Right ventricle myocardium inferior (tissue), 1 donor: Measurements from ENCODE around the gene PLOD1. TPM values are rescaled to one million over a fixed set of nuclear protein-coding genes. Genes with fewer than 3 reads are reported as not detected.
A peak's percentile ranks its signal among the peaks of the same experiment; 100 is the strongest.
"Not testable (repeated sequence)": the region's sequence is repeated elsewhere in the genome, so short reads cannot be mapped to it uniquely, and the experiment has no call there.

ENCODE experiments used
- ATAC-seq: fragments of 200-7000 bp; cut with Tn5 transposase; one replicate; pipeline ENCODE4 v1.9.1; 2020; ENCODE audit warnings: mild to moderate bottlenecking, moderate library complexity
- DNase-seq: peaks from one replicate; pipeline ENCODE4 v3.0.0; 2021; ENCODE audit errors: missing footprints
- intact Hi-C: fragments of 100-400 bp; cut with DNase I; formaldehyde crosslinking; loops from one replicate; pipeline ENCODE4 v1.11.0; 2022
- long read RNA-seq: library from polyadenylated mRNA; unstranded; transcript quantifications from one replicate; pipeline ENCODE4 v2.0.0, GENCODE V29; 2021
- total RNA-seq: library from RNA; stranded (reverse); fragmentation: NEBNext Ultra II Directional; extraction: Animal tissue kit (Norgen Biotek cat#: 25700); gene quantifications from one replicate; pipeline ENCODE4 v1.2.1, GENCODE V29; 2021
- donor health status: DM: no; HTN: yes; CAD: no; lungs with severe emphysema.

Gene PLOD1
- 70.4 TPM for total RNA-seq
- long read RNA-seq, transcript PLOD1-201 (19 exons, 2,940 nt): major isoform, 51 of 71 reads
- long read RNA-seq, partial matches to known transcripts: 15 of 71 reads
- long read RNA-seq, other reads (novel, unspliced or antisense): 4 of 71 reads

GRCh38 chr1:11934302-11935056, at the start of gene PLOD1:
TSS of gene PLOD1 (plus strand) at chr1:11934717. CDS start at chr1:11934780, 63 bp downstream.
- ATAC-seq: peak; percentile 91
- intact Hi-C loops: loop anchor here (2.0 kb wide), 1 partner anchor 44 kb away; no protein-coding TSS in a partner anchor
- DNase-seq: peak; percentile 94

- intact Hi-C loops: no loop called here
- ATAC-seq: no peak
- DNase-seq: no peak
These were observed 48.6 kb upstream of the PLOD1 start for GRCh38 chr1:11885916-11886315.

GRCh38 chr1:11886986-11887665, 47.4 kb upstream of the PLOD1 start:
- ATAC-seq (peak; percentile 78), DNase-seq (peak; percentile 82)
- intact Hi-C loops: no loop called here

- no peak for ATAC-seq
- intact Hi-C loops: no loop called here
These were observed 46.9 kb upstream of the PLOD1 start for GRCh38 chr1:11887666-11888007.

GRCh38 chr1:11888206-11888876, 46.2 kb upstream of the PLOD1 start:
- intact Hi-C loops: no loop called here
- no peak for ATAC-seq
- DNase-seq: no peak

More at GRCh38 chr1:11887666-11888007, 46.9 kb upstream of the PLOD1 start:
- DNase-seq: no peak

- intact Hi-C loops: no loop called here
- no peak for DNase-seq
- no peak for ATAC-seq
These were observed 45.7 kb upstream of the PLOD1 start for GRCh38 chr1:11888877-11889208.

GRCh38 chr1:11891433-11892186, 42.9 kb upstream of the PLOD1 start:
- ATAC-seq (no peak), DNase-seq (no peak)
- intact Hi-C loops: loop anchor here (2.0 kb wide), 1 partner anchor 23 kb away; no protein-coding TSS in a partner anchor

GRCh38 chr1:11893907-11894251, 40.6 kb upstream of the PLOD1 start:
- intact Hi-C loops: loop anchor here (1.0 to 2.0 kb wide), 2 partner anchors 25 to 53 kb away; no protein-coding TSS in a partner anchor
- ATAC-seq (peak; percentile 92), DNase-seq (peak; percentile 88)

- ATAC-seq, DNase-seq: not testable (repeated sequence)
- intact Hi-C loops: loop anchor here (1.0 kb wide), 1 partner anchor 53 kb away; no protein-coding TSS in a partner anchor
These were observed 40.0 kb upstream of the PLOD1 start for GRCh38 chr1:11894501-11894900.

- no peak for ATAC-seq
- intact Hi-C loops: no loop called here
- no peak for DNase-seq
These were observed 36.3 kb upstream of the PLOD1 start for GRCh38 chr1:11898086-11898785.

- DNase-seq (no peak), ATAC-seq (no peak)
- intact Hi-C loops: no loop called here
These were observed 35.6 kb upstream of the PLOD1 start for GRCh38 chr1:11898831-11899467.

GRCh38 chr1:11901446-11901845, 33.1 kb upstream of the PLOD1 start:
- ATAC-seq, intact Hi-C loops, DNase-seq: not testable (repeated sequence)

GRCh38 chr1:11903210-11903609, 31.3 kb upstream of the PLOD1 start:
- intact Hi-C loops: no loop called here
- ATAC-seq: no peak

GRCh38 chr1:11904156-11904555, 30.4 kb upstream of the PLOD1 start:
- DNase-seq, intact Hi-C loops, ATAC-seq: not testable (repeated sequence)

More at GRCh38 chr1:11903210-11903609, 31.3 kb upstream of the PLOD1 start:
- no peak for DNase-seq

- intact Hi-C loops: loop anchor here (5.0 kb wide), 2 partner anchors 68 to 77 kb away; partner anchors contain the start of gene MFN2
- DNase-seq (no peak), ATAC-seq (no peak)
These were observed 29.5 kb upstream of the PLOD1 start for GRCh38 chr1:11904978-11905377.

- DNase-seq (no peak), ATAC-seq (no peak)
- intact Hi-C loops: loop anchor here (5.0 kb wide), 2 partner anchors 70 to 75 kb away; partner anchors contain the start of gene MFN2
These were observed 27.6 kb upstream of the PLOD1 start for GRCh38 chr1:11906870-11907269.
